ENCODE measurements around the gene CANT1.
A peak's percentile ranks its signal among the peaks of the same experiment; 100 is the strongest.
"Not testable (repeated sequence)": the region's sequence is repeated elsewhere in the genome, so short reads cannot be mapped to it uniquely, and the experiment has no call there.

Gene CANT1

GRCh38 chr17:79043191-79043930 lies 33.8 kb upstream of the CANT1 start:
- no peak for DNase-seq

- no peak for DNase-seq
These were observed 33.0 kb upstream of the CANT1 start for GRCh38 chr17:79042421-79043190.

- no peak for DNase-seq
These were observed 32.3 kb upstream of the CANT1 start for GRCh38 chr17:79041723-79042420.

GRCh38 chr17:79041041-79041570 lies 31.5 kb upstream of the CANT1 start:
- no peak for DNase-seq

GRCh38 chr17:79039886-79040285 lies 30.3 kb upstream of the CANT1 start:
- no peak for DNase-seq

- DNase-seq: no peak
These were observed 29.6 kb upstream of the CANT1 start for GRCh38 chr17:79039171-79039570.

- DNase-seq: no peak
These were observed 29.1 kb upstream of the CANT1 start for GRCh38 chr17:79038545-79039135.

- no peak for DNase-seq
These were observed 27.0 kb upstream of the CANT1 start for GRCh38 chr17:79036596-79036995.

GRCh38 chr17:79036181-79036580 lies 26.6 kb upstream of the CANT1 start:
- no peak for DNase-seq

- DNase-seq: no peak
These were observed 26.1 kb upstream of the CANT1 start for GRCh38 chr17:79035686-79036085.

GRCh38 chr17:79034931-79035485 lies 25.4 kb upstream of the CANT1 start:
- no peak for DNase-seq

- peak; percentile 64 for DNase-seq
These were observed 24.4 kb upstream of the CANT1 start for GRCh38 chr17:79033741-79034501.

- no peak for DNase-seq
These were observed 23.6 kb upstream of the CANT1 start for GRCh38 chr17:79033046-79033616.

GRCh38 chr17:79031996-79032875 lies 22.7 kb upstream of the CANT1 start:
- no peak for DNase-seq

GRCh38 chr17:79030636-79031035 lies 21.1 kb upstream of the CANT1 start:
- DNase-seq: not testable (repeated sequence)

GRCh38 chr17:79029327-79030009 lies 19.9 kb upstream of the CANT1 start:
- DNase-seq: no peak

- no peak for DNase-seq
These were observed 19.1 kb upstream of the CANT1 start for GRCh38 chr17:79028496-79029326.

GRCh38 chr17:79027925-79028491 lies 18.4 kb upstream of the CANT1 start:
- DNase-seq: no peak

All from NCI-H446 treated with DMSO at 0.1 percent for 48 hours (cell line).